GM21390 (cell line): Measurements from ENCODE around the gene SCRN1.

ENCODE experiments used
- ATAC-seq: cut with Tn5 transposase; IDR thresholded peaks from one replicate; pipeline ENCODE4 v1.9.1; 2021; ENCODE audit not compliant: unreplicated experiment

The SCRN1 gene

DNA sequence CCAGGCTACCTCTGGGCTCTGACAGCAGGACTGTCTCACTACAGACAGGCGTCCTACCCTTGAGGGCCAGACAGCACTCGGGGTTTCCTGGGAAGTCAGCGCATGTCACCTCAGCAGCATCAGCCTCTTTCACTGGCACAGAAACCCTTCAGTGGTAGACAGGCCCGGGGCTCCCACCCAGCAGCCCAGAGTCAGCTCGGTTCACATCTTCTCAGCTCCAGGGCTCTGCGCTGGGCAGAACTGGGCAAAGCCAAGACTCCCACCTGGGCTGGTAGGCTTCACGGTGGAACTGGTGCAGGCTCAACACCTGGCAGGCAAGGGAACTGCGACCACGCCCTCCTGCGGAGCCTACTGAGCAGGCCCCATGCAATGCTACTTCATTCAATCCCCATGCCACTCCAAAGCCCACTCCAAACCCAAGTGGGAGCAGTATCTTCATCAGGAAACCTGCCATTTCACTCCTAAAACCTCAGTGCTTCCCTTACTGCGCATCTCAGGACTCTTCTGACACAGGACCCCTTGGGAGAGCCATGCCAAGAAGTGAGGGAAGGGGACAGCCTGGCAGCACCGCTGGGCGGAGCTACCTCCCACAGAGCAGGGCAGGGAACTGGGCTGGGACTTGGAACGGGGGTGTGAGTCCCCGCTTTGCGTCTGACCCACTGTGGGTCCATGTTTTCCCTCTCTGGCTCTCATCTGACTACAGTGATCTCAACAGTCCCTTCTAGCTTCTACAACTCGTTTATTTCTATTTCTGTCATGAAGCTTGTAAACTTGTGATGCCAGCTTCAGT, 60.4 kb downstream of the SCRN1 start:
- ATAC-seq = no peak

GRCh38 chr7:29926741-29927140, 62.9 kb downstream of the SCRN1 start:
- ATAC-seq = no peak

- ATAC-seq = no peak
These were observed 63.4 kb downstream of the SCRN1 start for GRCh38 chr7:29926216-29926615.

- ATAC-seq = no peak
These were observed 64.9 kb downstream of the SCRN1 start for GRCh38 chr7:29924684-29925083.

- no peak for ATAC-seq
These were observed 65.6 kb downstream of the SCRN1 start for GRCh38 chr7:29924006-29924405.

- ATAC-seq = no peak
These were observed 66.5 kb downstream of the SCRN1 start for GRCh38 chr7:29922921-29923700.

DNA sequence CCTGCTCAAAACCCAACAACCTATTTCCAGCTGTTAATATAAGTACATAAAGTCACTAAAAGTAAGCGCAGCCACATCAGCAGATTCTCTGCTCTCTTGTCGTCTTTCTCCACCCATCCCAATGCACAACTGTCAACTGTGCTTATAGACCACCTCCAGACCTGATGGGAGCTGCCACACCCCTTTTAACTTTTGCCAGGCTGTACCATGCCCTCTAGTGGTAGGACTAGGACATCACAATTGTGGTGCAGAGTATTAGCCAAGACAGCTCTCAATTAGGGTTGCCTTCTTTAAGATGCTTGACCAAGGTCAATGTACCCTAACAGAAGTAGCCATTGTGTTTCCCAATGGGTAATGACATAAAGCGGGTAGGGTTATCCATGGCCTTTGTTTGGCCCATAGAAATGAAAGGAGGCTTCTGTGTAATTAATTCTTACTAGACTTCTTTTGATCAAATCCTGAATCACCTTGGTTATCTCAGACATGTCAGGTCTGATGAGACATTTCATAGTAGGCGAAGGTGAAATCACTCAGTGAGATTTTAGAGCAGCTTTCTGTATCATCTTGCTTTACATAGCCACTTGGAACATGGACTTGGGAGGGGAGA, 68.1 kb downstream of the SCRN1 start:
- peak; percentile 81 for ATAC-seq

GRCh38 chr7:29920491-29920890, 69.1 kb downstream of the SCRN1 start:
- ATAC-seq = no peak

DNA sequence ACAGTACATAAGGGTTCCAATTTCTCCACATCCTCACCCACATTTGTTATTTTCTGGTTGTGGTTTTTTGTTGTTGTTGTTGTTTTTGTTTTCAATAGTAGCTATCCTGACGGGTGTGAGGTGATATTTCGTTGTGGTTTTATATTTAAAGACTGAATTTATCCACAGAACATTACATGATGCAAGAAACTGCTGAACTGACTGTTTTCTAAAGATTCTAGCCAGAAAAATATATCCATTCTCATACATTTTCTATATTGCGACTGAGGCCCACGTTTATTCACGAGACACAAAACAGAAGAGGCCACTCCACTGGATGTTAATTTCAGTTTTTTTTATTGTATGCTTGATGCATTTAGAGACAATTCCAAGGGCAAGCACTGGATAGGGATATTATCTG, 69.8 kb downstream of the SCRN1 start:
- no peak for ATAC-seq

DNA sequence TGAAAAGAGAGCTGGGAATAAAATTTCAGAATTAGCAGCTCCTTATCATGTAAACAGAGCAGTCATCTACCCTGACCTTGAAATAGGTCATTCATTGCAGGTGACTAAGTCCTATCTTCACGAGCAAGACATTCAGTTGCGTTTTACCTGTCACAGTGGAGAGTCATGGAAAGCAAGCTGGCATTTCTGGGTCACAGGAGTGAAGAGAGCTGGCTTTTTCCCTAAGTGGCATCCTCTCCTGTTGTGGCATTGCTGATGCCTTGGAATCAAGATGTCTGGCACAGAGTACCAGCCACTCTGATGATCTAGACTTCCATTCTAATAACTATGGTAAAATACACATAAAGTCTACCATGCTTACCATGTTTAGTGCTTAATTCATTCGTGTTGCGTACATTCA, 70.8 kb downstream of the SCRN1 start:
- no peak for ATAC-seq

GRCh38 chr7:29917641-29918040, 72.0 kb downstream of the SCRN1 start:
- ATAC-seq = no peak

- ATAC-seq = no peak
These were observed 74.0 kb downstream of the SCRN1 start for GRCh38 chr7:29915481-29916215.

- no peak for ATAC-seq
These were observed 75.4 kb downstream of the SCRN1 start for GRCh38 chr7:29914180-29914579.

DNA sequence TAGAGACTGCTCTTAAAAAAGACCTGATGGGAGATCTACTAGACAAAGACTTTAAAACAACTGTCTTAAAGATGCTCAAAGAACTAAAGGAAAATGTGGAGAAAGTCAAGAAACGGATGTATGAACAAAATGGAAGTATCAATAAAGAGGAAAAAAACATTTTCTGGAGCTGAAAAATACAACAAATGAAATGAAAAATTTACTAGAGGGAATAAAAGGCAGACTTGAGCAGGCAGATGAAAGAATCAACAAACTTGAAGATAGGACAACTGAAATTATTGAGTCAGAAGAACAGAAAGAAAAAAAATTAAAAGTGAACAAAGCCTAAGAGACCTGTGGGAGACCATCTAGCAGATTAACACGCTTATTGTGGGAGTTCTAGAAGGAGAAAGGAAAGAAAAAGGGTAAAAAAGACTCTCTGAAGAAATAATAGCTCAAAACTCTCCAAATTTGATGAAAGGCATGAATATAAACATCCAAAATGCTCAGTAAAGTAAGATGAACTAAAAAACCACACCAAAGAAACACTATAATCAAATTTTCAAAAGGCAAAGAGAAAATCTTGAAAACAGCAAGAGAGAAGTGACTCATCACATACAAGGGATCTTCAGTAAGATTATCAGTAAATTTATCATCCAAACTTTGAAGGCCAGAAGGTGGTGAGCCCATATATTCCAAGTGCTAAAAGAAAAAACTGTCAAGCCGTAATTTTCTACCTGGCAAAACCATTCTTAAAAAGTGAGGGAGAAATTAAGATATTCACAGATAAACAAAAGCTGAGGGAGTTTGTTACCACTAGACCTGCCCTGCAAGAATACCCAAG, 83.2 kb downstream of the SCRN1 start:
- ATAC-seq = no peak

DNA sequence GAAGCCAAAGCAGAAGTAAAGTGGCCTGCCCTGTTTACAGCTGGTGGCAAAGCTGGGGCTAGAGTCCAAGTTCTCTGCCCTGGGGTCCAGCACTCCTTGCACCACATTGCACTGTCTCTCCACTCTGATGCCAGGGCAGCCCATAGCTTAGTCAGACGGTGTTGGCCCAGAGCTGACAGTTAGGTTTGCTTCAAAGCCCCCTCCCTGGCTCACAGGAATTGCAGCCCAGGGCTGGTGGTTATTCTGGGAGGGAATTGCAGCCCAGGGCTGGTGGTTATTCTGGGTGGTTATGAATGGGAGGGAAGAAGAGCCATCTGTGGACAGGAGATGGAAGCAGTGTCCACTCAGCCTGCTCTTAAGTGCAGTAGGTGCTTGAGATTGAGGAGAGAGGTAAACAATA, 88.9 kb downstream of the SCRN1 start:
- no peak for ATAC-seq

DNA sequence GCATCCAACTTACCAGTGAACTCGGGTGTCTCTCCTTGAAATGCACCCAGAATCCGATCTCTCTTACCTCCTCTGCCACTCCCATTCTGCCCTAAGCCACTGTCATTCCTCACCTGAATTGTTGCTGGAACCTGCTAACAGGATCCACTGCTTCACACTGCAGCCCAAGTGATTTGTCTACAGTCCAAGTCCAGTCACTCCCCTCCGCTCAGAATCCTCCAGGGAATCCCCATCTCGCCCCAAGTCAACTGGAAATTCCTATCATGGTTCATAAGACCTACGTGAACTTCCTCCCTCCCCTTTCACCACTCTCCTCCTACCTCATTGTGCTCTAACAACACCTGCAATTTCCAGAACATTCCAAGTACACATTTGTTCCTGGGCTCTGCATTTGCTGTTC, 91.3 kb downstream of the SCRN1 start:
- ATAC-seq = no peak

- ATAC-seq = no peak
These were observed 92.8 kb downstream of the SCRN1 start for GRCh38 chr7:29896685-29897411.

DNA sequence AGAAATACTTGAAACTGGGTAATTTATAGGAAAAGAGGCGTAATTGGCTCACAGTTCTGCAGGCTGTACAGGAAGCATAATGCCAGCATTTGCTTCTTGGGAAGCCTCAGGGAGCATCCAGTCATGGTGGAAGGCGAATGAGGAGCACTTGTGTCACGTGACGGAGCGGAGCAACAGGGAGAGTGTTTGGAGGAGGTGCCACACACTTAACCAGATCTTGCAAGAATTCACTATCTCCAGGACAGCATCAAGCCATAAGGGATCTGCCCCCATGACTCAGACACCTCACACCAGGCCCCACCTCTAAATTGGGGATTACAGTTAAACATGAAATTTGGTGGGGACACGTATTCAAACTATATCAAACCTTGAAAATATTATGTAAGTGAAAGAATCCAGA, 94.0 kb downstream of the SCRN1 start:
- ATAC-seq = no peak

DNA sequence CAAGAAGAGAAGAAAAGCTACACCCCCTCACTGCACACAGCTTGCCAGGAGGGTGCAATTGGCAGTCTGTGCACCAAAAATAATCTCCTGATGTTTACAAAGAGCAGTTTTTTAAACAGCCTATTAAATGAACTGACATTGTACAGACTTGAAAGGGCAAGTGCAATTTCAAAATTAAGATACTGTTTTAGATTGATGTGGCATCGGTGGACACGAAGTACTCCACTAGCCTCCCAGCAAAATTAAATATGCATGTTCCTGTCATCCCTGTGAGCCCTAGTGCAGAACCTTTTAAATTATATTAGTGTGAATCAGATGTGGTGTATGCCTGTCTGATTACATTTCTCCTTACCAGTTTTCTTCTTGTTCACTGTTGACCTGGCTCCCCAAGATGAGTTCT, 95.3 kb downstream of the SCRN1 start:
- ATAC-seq = no peak
